GM23248 (cell line): ENCODE results near the gene IL17RC. TPM values are rescaled to one million over a fixed set of nuclear protein-coding genes. Genes with fewer than 3 reads are reported as not detected.
A peak's percentile ranks its signal among the peaks of the same experiment; 100 is the strongest.

Experiments
- DNase-seq: peaks from one replicate; pipeline ENCODE4 v3.0.0-alpha.2; 2015
- H2AFZ ChIP-seq: fragments of 200-600 bp; sonication (generic); 2 replicates; pipeline ENCODE4 v1.6.1; 2016; ENCODE audit warnings: antibody characterized with exemption
- H3F3A ChIP-seq: fragments of 200-600 bp; sonication (generic); 2 replicates; pipeline ENCODE4 v1.6.1; 2016; ENCODE audit warnings: mild to moderate bottlenecking, antibody characterized with exemption, mixed run types; ENCODE audit not compliant: insufficient read depth
- H3K27ac ChIP-seq: fragments of 200-600 bp; sonication (generic); 2 replicates; pipeline ENCODE4 v1.5.1; 2016; ENCODE audit warnings: mild to moderate bottlenecking
- H3K27me3 ChIP-seq: fragments of 200-600 bp; sonication (generic); replicated peaks from 2 replicates; pipeline ENCODE4 v1.6.1; 2016; ENCODE audit warnings: mild to moderate bottlenecking; ENCODE audit not compliant: insufficient read depth
- H3K36me3 ChIP-seq: fragments of 200-600 bp; sonication (generic); 2 replicates; pipeline ENCODE4 v1.6.1; 2016; ENCODE audit warnings: low read depth, mild to moderate bottlenecking
- H3K4me1 ChIP-seq: fragments of 200-600 bp; sonication (generic); 2 replicates; pipeline ENCODE4 v1.6.1; 2016; ENCODE audit warnings: mild to moderate bottlenecking; ENCODE audit not compliant: insufficient read depth
- H3K4me2 ChIP-seq: fragments of 200-600 bp; sonication (generic); one replicate; pipeline ENCODE4 v1.6.1; 2016; ENCODE audit warnings: mild to moderate bottlenecking; ENCODE audit not compliant: unreplicated experiment
- H3K4me3 ChIP-seq: fragments of 200-600 bp; sonication (generic); 2 replicates; pipeline ENCODE4 v1.5.1; 2016; ENCODE audit warnings: mild to moderate bottlenecking
- H3K79me2 ChIP-seq: fragments of 200-600 bp; sonication (generic); 2 replicates; pipeline ENCODE4 v1.6.1; 2016; ENCODE audit warnings: mild to moderate bottlenecking; ENCODE audit not compliant: insufficient read depth
- H3K9ac ChIP-seq: fragments of 200-600 bp; sonication (generic); 2 replicates; pipeline ENCODE4 v1.6.1; 2016; ENCODE audit warnings: mild to moderate bottlenecking
- H3K9me2 ChIP-seq: fragments of 200-600 bp; sonication (generic); 2 replicates; pipeline ENCODE4 v1.6.1; 2016; ENCODE audit warnings: mixed run types, mild to moderate bottlenecking, moderate library complexity; ENCODE audit not compliant: insufficient read depth
- H3K9me3 ChIP-seq: fragments of 200-600 bp; sonication (generic); one replicate; pipeline ENCODE4 v1.6.1; 2017; ENCODE audit warnings: low read depth
- H4K20me1 ChIP-seq: fragments of 200-600 bp; sonication (generic); 2 replicates; pipeline ENCODE4 v1.6.0; 2016; ENCODE audit not compliant: insufficient read depth
- EZH2 ChIP-seq: fragments of 200-600 bp; sonication (generic); IDR thresholded peaks from 2 replicates; pipeline ENCODE4 v1.6.1; 2018; ENCODE audit warnings: antibody characterized with exemption, mild to moderate bottlenecking; ENCODE audit not compliant: insufficient read depth, poor library complexity, severe bottlenecking
- EZH2phosphoT487 ChIP-seq: fragments of 200-600 bp; sonication (generic); IDR thresholded peaks from 2 replicates; pipeline ENCODE4 v1.6.1; 2018; ENCODE audit warnings: antibody characterized with exemption, moderate library complexity, mild to moderate bottlenecking, low read depth; ENCODE audit not compliant: insufficient read depth
- WGBS, 2 experiments: methylation state at CpG; one replicate each; pipeline ENCODE4 v1.1.6; 2015 to 2017; ENCODE audit warnings: low lambda C conversion rate in 2 of 2, low coverage in 1 of 2; ENCODE audit errors: missing lambda C conversion rate in 2 of 2; 5-methylcytosine and 5-hydroxymethylcytosine counted together
- in situ Hi-C: fragments of 300-500 bp; cut with MboI; formaldehyde crosslinking; loops from 2 replicates; pipeline ENCODE4 v1.15.0; 2020
- polyA plus RNA-seq: library from polyadenylated mRNA; unstranded; fragments of >200 nt; fragmentation: Nextera tagmentation; extraction: Ambion mirVana; gene quantifications from 2 replicates; pipeline ENCODE4 v1.2.1, GENCODE V29; 2016
- total RNA-seq: library from RNA; depleted of rRNA; stranded (reverse); fragments of >200 nt; shearing (Covaris generic); gene quantifications from 2 replicates; pipeline ENCODE4 v1.2.3, GENCODE V29; 2014

The IL17RC gene
- total and polyA plus RNA-seq, 2 experiments from 2014 or later = 20.5 to 41.8 TPM

- Histone ChIP-seq H4K20me1 (no peaks in the 10 kb centered on the region), H3K27me3 (no peaks in the 10 kb centered on the region), H3K9me2 (no peaks in the 10 kb centered on the region), H3K4me1 (peaks cover 11% of the 10 kb centered on the region), H3K4me3 (peak within 1 kb of the TSS; percentile 82), H3F3A (no peaks in the 10 kb centered on the region), H3K79me2 (no peaks in the 10 kb centered on the region), H3K27ac (peak within 1 kb of the TSS; percentile 76), H3K9ac (peak within 1 kb of the TSS; percentile 86), H3K36me3 (peaks cover 5% of the 10 kb centered on the region), H3K9me3 (no peaks in the 10 kb centered on the region), H2AFZ (peak within 1 kb of the TSS; percentile 93), H3K4me2 (peak within 1 kb of the TSS; percentile 92)
- WGBS, 2 experiments = 1 to 2% methylated on average over 32 to 49 of the region's 50 CpGs
- TF ChIP-seq EZH2phosphoT487 = no peak
- no peak for TF ChIP-seq EZH2
- peak; percentile 93 for DNase-seq
- in situ Hi-C loops = no loop called here
Observed at GRCh38 chr3:9933561-9934234, 16.8 kb downstream of the IL17RC start, which contains the start of gene CRELD1. CRELD1 (plus strand) TSS chr3:9933834; CDS start chr3:9934439, 605 bp downstream.

GRCh38 chr3:9934235-9934621, 17.3 kb downstream of the IL17RC start:
- Histone ChIP-seq H3K27ac (peak overlapping the region; percentile 76), H3K27me3 (no peaks in the 10 kb centered on the region), H2AFZ (peak overlapping the region; percentile 93), H4K20me1 (no peaks in the 10 kb centered on the region), H3K9me3 (no peaks in the 10 kb centered on the region), H3F3A (no peaks in the 10 kb centered on the region), H3K9me2 (no peaks in the 10 kb centered on the region), H3K4me2 (peak overlapping the region; percentile 92), H3K4me1 (peaks cover 11% of the 10 kb centered on the region), H3K9ac (peak overlapping the region; percentile 86), H3K79me2 (no peaks in the 10 kb centered on the region), H3K36me3 (peaks cover 5% of the 10 kb centered on the region), H3K4me3 (peak overlapping the region; percentile 82)
- WGBS, 2 experiments = 19 to 20% methylated on average over 9 to 11 of the region's 11 CpGs
- in situ Hi-C loops = no loop called here
- TF ChIP-seq EZH2phosphoT487 = no peak
- TF ChIP-seq EZH2 = no peak
- peak; percentile 62 for DNase-seq

GRCh38 chr3:9934993-9935392, 18.1 kb downstream of the IL17RC start:
- in situ Hi-C loops = no loop called here
- no peak for TF ChIP-seq EZH2
- no peak for TF ChIP-seq EZH2phosphoT487
- no peak overlapping the region for H3K27ac ChIP-seq
- peaks cover 5% of the 10 kb centered on the region for H3K36me3 ChIP-seq
- no peak for DNase-seq
- peak overlapping the region; percentile 86; the same call in 1 of the 2 replicates for H3K9ac ChIP-seq
- peaks cover 11% of the 10 kb centered on the region for H3K4me1 ChIP-seq
- no peak overlapping the region for H3K4me3 ChIP-seq
- H3K4me2 ChIP-seq = no peak overlapping the region
- H2AFZ ChIP-seq = no peak overlapping the region
- H3K27me3 ChIP-seq = no peaks in the 10 kb centered on the region
- no peaks in the 10 kb centered on the region for H3K79me2 ChIP-seq
- H3K9me3 ChIP-seq = no peaks in the 10 kb centered on the region
- H3F3A ChIP-seq = no peaks in the 10 kb centered on the region
- WGBS, 2 experiments = 93 to 95% methylated on average over 4 of the region's 4 CpGs
- H3K9me2 ChIP-seq = no peaks in the 10 kb centered on the region
- H4K20me1 ChIP-seq = no peaks in the 10 kb centered on the region

- Histone ChIP-seq H2AFZ (no peak overlapping the region), H3K4me1 (peaks cover 11% of the 10 kb centered on the region), H3K27me3 (no peaks in the 10 kb centered on the region), H3K27ac (no peak overlapping the region), H3K9me2 (no peaks in the 10 kb centered on the region), H3K9me3 (no peaks in the 10 kb centered on the region), H3K4me3 (no peak overlapping the region), H3F3A (no peaks in the 10 kb centered on the region), H3K36me3 (peaks cover 5% of the 10 kb centered on the region; the same call in 1 of the 2 replicates), H3K79me2 (no peaks in the 10 kb centered on the region), H3K4me2 (no peak overlapping the region), H3K9ac (no peak overlapping the region), H4K20me1 (no peaks in the 10 kb centered on the region)
- WGBS, 2 experiments = 90 to 93% methylated on average over 5 of the region's 5 CpGs
- TF ChIP-seq EZH2phosphoT487 (no peak), EZH2 (no peak)
- DNase-seq = no peak
- in situ Hi-C loops = no loop called here
Observed at GRCh38 chr3:9935966-9936510, 19.1 kb downstream of the IL17RC start.
